GM12865 (cell line): ENCODE results near the gene MCMBP.

Experiments used
- DNase-seq: peaks from one replicate; pipeline ENCODE4 v3.0.0; 2010; ENCODE audit warnings: low read depth
- H3K4me3 ChIP-seq: 2 replicates; pipeline ENCODE4 v1.5.1; 2011; ENCODE audit warnings: mild to moderate bottlenecking, low read depth, low read length, control low read depth
- CTCF ChIP-seq: IDR thresholded peaks from 2 replicates; pipeline ENCODE4 v1.5.1; 2011; ENCODE audit warnings: low read length, control low read depth, low read depth, inconsistent platforms; ENCODE audit not compliant: insufficient read depth; ENCODE audit errors: missing control alignments

The MCMBP gene

GRCh38 chr10:119845656-119846055 is 27.0 kb downstream of the MCMBP start:
- no peak for TF ChIP-seq CTCF
- H3K4me3 ChIP-seq = no peak overlapping the region
- no peak for DNase-seq

DNA sequence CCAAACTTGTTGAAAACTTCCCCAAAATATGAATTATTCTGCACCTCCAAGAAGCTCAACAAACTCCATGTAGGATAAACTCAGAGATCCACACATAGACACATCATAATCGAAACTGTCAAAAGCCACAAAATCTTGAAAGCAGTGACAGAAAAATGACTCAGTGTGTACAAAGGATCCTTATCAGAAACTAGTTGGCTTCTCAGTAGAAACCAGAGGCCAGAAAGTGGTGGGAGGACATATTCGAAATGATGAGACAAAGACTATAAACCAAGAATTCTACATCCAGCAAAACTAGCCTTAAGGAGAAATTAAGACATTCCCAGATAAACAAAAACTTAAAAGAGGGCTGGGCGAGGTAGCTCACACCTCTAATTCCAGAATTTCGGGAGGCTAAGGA is 38.5 kb downstream of the MCMBP start:
- no peak overlapping the region for H3K4me3 ChIP-seq
- TF ChIP-seq CTCF = no peak
- DNase-seq = peak; percentile 44

- TF ChIP-seq CTCF = no peak
- H3K4me3 ChIP-seq = no peak overlapping the region
- DNase-seq = no peak
Observed at GRCh38 chr10:119832951-119833350, 39.7 kb downstream of the MCMBP start.

DNA sequence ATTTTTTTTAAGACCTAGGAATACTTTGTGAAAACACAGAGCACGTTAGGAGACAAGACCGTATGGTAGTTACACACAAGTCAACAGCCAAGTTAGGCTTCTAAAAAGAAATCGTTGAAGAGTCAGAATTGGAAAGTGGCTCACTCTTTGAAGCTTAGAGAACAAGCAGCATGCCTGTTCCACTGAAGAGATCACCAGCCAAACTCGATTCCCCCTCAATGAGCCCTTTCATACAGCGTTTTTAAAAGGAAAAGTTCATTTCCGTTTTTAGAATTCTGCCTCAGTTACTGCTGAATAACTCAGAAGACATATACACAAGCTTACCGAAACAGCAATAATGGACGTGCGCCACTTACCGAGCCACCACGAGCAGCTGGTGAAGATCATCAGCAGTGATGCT is 41.0 kb downstream of the MCMBP start:
- H3K4me3 ChIP-seq = no peak overlapping the region
- no peak for DNase-seq
- TF ChIP-seq CTCF = no peak

- no peak for TF ChIP-seq CTCF
- no peak for DNase-seq
- no peak overlapping the region for H3K4me3 ChIP-seq
Observed at GRCh38 chr10:119830851-119831250, 41.8 kb downstream of the MCMBP start.

DNA sequence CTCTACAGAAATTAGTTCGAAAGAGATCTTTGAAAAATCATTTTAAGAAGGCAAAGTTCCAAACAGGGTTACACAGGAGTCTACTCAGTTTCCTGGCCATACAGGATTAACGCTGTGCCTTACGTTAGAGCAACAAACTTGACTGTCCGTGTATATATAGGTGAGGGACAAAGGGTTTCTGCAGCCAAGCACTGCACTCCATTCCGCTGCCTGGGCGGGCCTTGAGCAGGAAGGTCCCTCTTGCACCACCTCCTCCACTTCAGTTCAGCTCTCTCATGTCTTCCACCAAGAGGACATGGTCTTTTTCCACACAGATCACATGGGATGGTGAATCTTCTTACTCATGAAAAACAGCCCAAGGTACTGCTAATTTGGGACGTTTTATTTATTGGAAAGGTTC is 43.2 kb downstream of the MCMBP start:
- H3K4me3 ChIP-seq = no peak overlapping the region
- TF ChIP-seq CTCF = no peak
- DNase-seq = no peak

GRCh38 chr10:119827430-119827829 is 45.2 kb downstream of the MCMBP start:
- no peak overlapping the region for H3K4me3 ChIP-seq
- no peak for TF ChIP-seq CTCF
- no peak for DNase-seq
